Umbilical cord (tissue), 2 donors: ENCODE measurements around the gene MAGI2. TPM values are rescaled to one million over a fixed set of nuclear protein-coding genes. Genes with fewer than 3 reads are reported as not detected.
A peak's percentile ranks its signal among the peaks of the same experiment; 100 is the strongest.
"Not testable (repeated sequence)": the region's sequence is repeated elsewhere in the genome, so short reads cannot be mapped to it uniquely, and the experiment has no call there.

Source experiments
- DNase-seq: peaks from one replicate; pipeline ENCODE4 v3.0.0-alpha.2; 2015; ENCODE audit warnings: low spot score
- total RNA-seq: library from RNA; depleted of rRNA; stranded (reverse); fragments of >200 nt; gene quantifications from one replicate; pipeline ENCODE4 v1.2.3, GENCODE V29; 2014; ENCODE audit warnings: low replicate concordance; ENCODE audit not compliant: insufficient read depth

Gene MAGI2
- total RNA-seq, 1 donor from 2014 or later: 51.5 TPM

- DNase-seq: peak; percentile 90
Measured at GRCh38 chr7:79452032-79452494, 1.4 kb downstream of the MAGI2 start.

GRCh38 chr7:79451580-79451979 lies 1.9 kb downstream of the MAGI2 start:
- no peak for DNase-seq

GRCh38 chr7:79442766-79443165 lies 10.7 kb downstream of the MAGI2 start:
- DNase-seq: not testable (repeated sequence)

- no peak for DNase-seq
Measured at GRCh38 chr7:79436378-79436777, 17.1 kb downstream of the MAGI2 start.

GRCh38 chr7:79434867-79435266 lies 18.6 kb downstream of the MAGI2 start:
- no peak for DNase-seq

GRCh38 chr7:79434098-79434497 lies 19.4 kb downstream of the MAGI2 start:
- no peak for DNase-seq

GRCh38 chr7:79430391-79430790 lies 23.1 kb downstream of the MAGI2 start:
- no peak for DNase-seq

GRCh38 chr7:79425665-79426064 lies 27.8 kb downstream of the MAGI2 start:
- DNase-seq: no peak

- DNase-seq: no peak
Measured at GRCh38 chr7:79421751-79422150, 31.7 kb downstream of the MAGI2 start.

GRCh38 chr7:79420464-79420863 lies 33.0 kb downstream of the MAGI2 start:
- peak; percentile 16 for DNase-seq

- DNase-seq: no peak
Measured at GRCh38 chr7:79414910-79415309, 38.6 kb downstream of the MAGI2 start.

- no peak for DNase-seq
Measured at GRCh38 chr7:79412915-79413314, 40.6 kb downstream of the MAGI2 start.

- DNase-seq: no peak
Measured at GRCh38 chr7:79412438-79412837, 41.0 kb downstream of the MAGI2 start.

GRCh38 chr7:79410345-79410744 lies 43.1 kb downstream of the MAGI2 start:
- no peak for DNase-seq

- peak; percentile 10 for DNase-seq
Measured at GRCh38 chr7:79407351-79407750, 46.1 kb downstream of the MAGI2 start.

- DNase-seq: no peak
Measured at GRCh38 chr7:79406371-79406770, 47.1 kb downstream of the MAGI2 start.

GRCh38 chr7:79405368-79405767 lies 48.1 kb downstream of the MAGI2 start:
- no peak for DNase-seq

- DNase-seq: no peak
Measured at GRCh38 chr7:79403879-79404278, 49.6 kb downstream of the MAGI2 start.

GRCh38 chr7:79403451-79403850 lies 50.0 kb downstream of the MAGI2 start:
- peak; percentile 29 for DNase-seq

- DNase-seq: no peak
Measured at GRCh38 chr7:79401254-79401653, 52.2 kb downstream of the MAGI2 start.

GRCh38 chr7:79400222-79400621 lies 53.2 kb downstream of the MAGI2 start:
- DNase-seq: no peak

GRCh38 chr7:79398138-79398749 lies 55.2 kb downstream of the MAGI2 start:
- no peak for DNase-seq

- no peak for DNase-seq
Measured at GRCh38 chr7:79386688-79387422, 66.6 kb downstream of the MAGI2 start.
